Posterior cingulate gyrus (tissue), 11 donors: ENCODE results near the gene SPTBN4.
"Not testable (repeated sequence)": the region's sequence is repeated elsewhere in the genome, so short reads cannot be mapped to it uniquely, and the experiment has no call there.

ENCODE experiments used
- DNase-seq, 10 donors: peaks; one replicate each; pipeline versions ENCODE4 v3.0.0 to v3.0.0-alpha.2; 2020 to 2021; ENCODE audit warnings: mixed read lengths in 3 of 10
- intact Hi-C: fragments of 100-400 bp; cut with DNase I; formaldehyde crosslinking; loops from one replicate; pipeline ENCODE4 v1.15.1; 2023

SPTBN4 gene

GRCh38 chr19:40576585-40577451 lies 110.0 kb downstream of the SPTBN4 start, which contains the start of gene SHKBP1:
TSS of gene SHKBP1 (plus strand) at chr19:40576873. CDS start at chr19:40576900, 27 bp downstream.
- intact Hi-C loops: no loop called here

GRCh38 chr19:40578442-40578908 lies 111.7 kb downstream of the SPTBN4 start:
- peak in 6 of 10 donors; percentile 40 to 90 (median 56) for DNase-seq
- intact Hi-C loops: no loop called here

More at GRCh38 chr19:40576585-40577451, 110.0 kb downstream of the SPTBN4 start, which contains the start of gene SHKBP1:
- DNase-seq: peak; percentile 87 to 99 (median 94)

GRCh38 chr19:40580619-40581018 lies 113.8 kb downstream of the SPTBN4 start:
- no peak for DNase-seq
- intact Hi-C loops: no loop called here

- intact Hi-C loops: no loop called here
Measured at GRCh38 chr19:40581531-40581930, 114.7 kb downstream of the SPTBN4 start.

GRCh38 chr19:40582467-40582866 lies 115.7 kb downstream of the SPTBN4 start:
- DNase-seq: no peak
- intact Hi-C loops: no loop called here

More at GRCh38 chr19:40581531-40581930, 114.7 kb downstream of the SPTBN4 start:
- DNase-seq: no peak

- intact Hi-C loops: no loop called here
- DNase-seq: no peak
Measured at GRCh38 chr19:40583283-40583682, 116.5 kb downstream of the SPTBN4 start.

- intact Hi-C loops: no loop called here
- DNase-seq: no peak
Measured at GRCh38 chr19:40584007-40584406, 117.2 kb downstream of the SPTBN4 start.

DNA sequence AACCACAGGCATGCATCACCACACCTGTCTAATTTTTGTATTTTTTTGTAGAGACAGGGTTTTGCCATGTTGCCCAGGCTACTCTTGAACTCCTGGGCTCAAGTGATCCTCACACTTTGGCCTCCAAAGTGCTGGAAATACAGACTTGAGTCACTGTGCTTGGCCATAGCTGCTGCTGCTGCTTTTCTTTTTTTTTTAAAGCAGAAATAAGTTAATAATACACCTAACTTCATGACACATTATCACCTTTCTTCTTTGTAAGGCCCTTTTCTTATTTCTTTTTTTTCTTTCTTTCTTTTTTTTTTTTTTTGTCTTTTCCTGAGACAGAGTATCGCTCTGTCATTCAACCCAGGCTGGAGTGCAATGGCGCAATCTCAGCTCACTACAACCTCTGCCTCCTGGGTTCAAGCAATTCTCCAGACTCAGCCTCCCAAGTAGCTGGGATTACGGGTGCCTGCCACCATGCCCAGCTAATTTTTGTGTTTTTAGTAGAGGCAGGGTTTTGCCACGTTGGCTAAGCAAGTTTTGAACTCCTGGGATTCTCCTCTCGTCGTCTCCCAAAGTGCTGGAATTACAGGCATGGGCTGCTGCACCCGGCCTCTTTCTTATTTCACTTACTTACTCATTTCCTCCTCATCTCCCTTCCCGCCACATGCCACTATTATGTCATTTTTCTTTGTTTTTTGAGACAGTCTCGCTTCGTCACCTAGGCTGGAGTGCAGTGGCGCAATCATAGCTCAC lies 118.6 kb downstream of the SPTBN4 start:
- intact Hi-C loops: no loop called here

DNA sequence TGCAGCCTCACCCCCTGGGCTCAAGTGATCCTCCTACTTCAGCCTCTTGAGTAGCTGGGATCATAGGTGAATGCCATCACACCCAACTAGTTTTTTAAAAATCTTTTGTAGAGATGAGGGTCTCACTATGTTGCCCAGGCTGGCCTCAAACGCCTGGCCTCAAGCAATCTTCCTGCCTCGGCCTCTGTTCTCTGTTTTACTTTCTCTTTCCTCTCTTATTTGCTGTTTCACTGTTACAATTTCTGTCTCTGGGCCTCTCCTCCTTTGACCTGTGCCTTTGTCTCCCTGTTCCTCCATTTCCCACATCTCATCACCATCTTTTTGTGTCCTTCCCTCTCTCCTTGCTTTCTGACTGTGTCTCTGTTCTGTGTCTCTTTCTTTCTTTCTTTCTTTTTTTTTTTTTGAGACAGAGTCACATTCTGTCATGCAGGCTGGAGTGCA lies 119.2 kb downstream of the SPTBN4 start:
- no peak for DNase-seq
- intact Hi-C loops: no loop called here

More for the DNA sequence above, 118.6 kb downstream of the SPTBN4 start:
- no peak for DNase-seq

DNA sequence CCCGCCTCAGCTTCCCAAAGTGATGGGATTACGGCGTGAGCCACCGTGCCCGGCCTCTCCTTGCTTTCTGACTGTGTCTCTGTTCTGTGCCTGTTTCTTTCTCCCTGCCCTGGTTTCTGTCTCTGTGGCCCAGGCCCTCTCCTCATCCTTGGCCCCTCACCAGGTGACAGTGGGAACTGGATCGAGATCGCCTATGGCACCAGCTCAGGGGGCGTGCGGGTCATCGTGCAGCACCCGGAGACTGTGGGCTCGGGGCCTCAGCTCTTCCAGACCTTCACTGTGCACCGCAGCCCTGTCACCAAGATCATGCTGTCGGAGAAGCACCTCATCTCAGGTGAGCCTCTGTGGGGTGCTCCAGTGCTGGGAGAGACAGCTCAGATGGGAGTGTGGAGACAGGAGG lies 119.8 kb downstream of the SPTBN4 start:
- no peak for DNase-seq
- intact Hi-C loops: no loop called here

- DNase-seq: no peak
- intact Hi-C loops: no loop called here
Measured at GRCh38 chr19:40588110-40588854, 121.5 kb downstream of the SPTBN4 start.

DNA sequence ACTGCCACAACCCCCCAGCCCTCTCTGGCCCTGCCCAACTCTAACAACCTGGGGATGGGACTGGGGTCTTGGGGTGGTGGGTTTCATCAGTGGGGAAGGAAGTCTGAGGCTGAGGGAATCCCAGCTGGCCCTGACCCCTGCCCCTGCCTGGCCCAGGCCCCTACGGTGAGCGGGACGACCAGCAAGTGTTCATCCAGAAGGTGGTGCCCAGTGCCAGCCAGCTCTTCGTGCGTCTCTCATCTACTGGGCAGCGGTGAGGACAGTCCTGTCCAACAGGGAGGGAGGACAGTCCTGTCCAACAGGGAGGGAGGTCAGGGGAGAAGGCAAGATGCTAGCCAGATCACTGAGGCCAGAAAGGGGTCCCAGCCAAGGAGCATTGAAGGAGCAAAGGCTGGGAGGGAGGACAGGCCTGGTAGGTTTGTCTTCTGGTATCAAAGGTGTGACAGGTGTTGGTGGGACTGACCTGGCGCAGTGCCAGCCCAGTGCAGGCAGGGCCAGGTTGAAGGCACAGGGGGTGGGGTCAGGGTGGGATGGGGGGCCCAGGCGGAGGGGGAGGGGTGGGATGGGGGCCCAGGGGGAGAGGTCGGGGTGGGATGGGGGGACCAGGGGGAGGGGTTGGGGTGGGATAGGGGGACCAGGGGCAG lies 122.2 kb downstream of the SPTBN4 start:
- intact Hi-C loops: no loop called here
- no peak for DNase-seq

DNA sequence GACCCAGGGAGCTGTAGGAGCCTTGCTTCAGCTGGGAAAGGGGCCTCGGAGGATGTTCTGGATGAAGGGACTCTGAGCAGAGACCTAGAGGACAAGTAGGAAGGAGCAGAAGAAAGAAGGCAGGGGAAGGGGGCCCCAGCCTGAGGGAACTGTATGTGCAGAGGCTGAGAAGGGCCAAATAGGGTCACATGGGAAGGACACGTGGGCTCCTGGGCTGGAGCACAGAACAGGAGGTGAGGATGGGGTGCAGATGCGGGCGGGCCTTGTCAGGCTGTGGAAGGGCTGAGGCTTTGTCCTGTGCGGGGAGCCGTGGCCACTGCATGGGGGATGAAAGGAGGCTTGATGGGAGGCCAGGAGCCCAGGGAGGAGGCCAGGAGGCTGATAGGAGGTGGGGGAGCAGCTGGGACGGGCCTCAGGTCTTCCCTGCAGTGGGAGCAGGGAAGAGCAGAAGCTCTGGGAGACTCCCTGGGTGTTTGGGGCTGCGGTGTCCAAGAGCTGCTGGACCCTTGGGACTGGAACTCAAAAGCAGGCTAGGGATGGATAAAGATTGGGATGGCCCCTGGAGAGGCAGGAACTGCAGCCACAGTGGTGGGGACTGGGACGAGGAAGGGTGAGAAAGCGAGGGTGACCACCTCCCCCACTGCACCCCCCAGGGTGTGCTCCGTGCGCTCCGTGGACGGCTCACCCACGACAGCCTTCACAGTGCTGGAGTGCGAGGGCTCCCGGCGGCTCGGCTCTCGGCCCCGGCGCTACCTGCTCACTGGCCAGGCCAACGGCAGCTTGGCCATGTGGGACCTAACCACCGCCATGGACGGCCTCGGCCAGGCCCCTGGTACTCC lies 123.0 kb downstream of the SPTBN4 start:
- intact Hi-C loops: no loop called here
- DNase-seq: no peak

- DNase-seq: no peak
- intact Hi-C loops: no loop called here
Measured at GRCh38 chr19:40590464-40591265, 123.9 kb downstream of the SPTBN4 start.

DNA sequence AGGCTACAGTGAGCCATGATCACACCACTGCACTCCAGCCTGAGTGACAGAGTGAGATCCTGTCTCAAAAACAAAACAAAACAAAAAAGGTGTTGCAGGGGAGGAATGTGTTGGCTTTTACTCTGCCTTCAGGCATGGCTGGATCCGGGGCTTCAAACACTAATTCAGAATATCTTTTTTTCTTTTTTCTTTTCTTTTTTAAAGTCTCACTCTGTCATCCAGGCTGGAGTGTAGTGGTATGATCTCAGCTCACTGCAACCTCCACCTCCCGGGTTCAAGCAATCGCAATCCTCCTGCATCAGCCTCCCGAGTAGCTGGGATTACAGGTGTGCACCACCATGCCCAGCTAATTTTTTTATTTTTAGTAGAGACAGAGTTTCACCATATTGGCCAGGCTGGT lies 124.9 kb downstream of the SPTBN4 start:
- intact Hi-C loops, DNase-seq: not testable (repeated sequence)

DNA sequence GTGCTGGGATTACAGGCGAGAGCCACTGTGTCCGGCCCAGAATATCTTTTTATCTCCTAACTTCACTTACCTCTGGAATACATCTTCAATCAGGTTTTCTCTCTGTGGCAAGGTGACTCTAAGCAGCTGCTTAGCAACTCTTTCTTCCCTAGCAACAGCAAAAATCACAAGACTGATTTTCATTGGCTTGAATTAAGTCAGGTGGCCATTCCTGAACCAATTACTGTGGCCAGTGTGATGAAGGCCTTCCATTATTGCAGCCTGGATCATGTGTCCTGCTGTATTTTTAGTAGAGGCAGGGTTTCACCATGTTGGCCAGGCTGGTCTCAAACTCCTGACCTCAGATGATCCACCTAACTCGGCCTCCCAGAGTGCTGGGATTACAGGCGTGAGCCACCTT lies 125.4 kb downstream of the SPTBN4 start:
- intact Hi-C loops: no loop called here
- no peak for DNase-seq

DNA sequence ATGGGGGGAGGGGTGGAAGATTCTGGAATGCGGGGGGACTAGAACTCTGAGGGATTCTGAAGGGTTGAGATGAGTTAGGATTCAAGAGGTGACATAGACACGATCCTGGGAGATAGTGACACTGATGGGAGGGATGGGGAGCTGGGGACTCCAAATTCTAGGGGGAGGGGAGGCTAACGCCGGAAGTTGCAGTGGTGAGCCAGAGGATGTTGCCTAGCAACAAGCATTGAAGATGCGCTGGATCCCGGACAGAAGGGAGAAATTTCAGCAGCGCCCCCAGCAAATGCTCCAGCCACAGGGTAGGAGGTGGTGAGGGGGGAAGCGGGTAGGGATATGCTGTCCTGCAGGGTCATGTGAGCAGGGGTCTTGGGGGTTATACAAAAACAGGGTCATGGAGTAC lies 127.5 kb downstream of the SPTBN4 start:
- DNase-seq: peak in 5 of 10 donors; percentile 52 to 91 (median 61)
- intact Hi-C loops: no loop called here

DNA sequence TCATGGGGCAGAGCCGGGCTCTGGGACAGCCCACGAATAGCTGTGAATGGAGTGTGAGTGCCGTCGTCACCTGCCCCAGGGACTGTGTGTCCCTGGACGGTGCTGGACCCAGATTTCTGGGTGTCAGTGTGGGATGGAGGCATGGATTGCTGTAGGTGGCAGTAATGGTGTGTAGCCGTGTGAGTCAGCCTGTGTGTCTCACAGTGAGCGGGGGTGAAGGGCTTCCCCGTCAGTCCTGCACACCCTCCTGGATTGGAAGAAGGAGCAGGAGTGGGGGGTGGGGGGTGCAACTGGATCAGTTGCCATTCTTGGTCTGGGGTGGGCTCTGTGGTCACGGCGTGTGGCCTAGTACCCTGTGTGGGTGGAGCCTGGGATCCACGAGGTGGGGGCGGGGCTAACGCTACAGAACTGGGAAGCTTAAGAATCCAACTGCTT lies 127.9 kb downstream of the SPTBN4 start:
- peak in 7 of 10 donors; percentile 39 to 93 (median 66) for DNase-seq
- intact Hi-C loops: loop anchor here (5.0 kb wide), 1 partner anchor 287 kb away; no protein-coding TSS in a partner anchor
